Left renal pelvis (tissue), 4 donors: ENCODE data around the gene SIGLEC1. TPM values are rescaled to one million over a fixed set of nuclear protein-coding genes. Genes with fewer than 3 reads are reported as not detected.
A peak's percentile ranks its signal among the peaks of the same experiment; 100 is the strongest.

Experiments used
- DNase-seq, 4 donors: peaks; one replicate each; pipeline ENCODE4 v3.0.0-alpha.2; 2013; ENCODE audit warnings: low read depth in 4 of 4, low spot score in 3 of 4
- polyA plus RNA-seq, 4 donors: library from polyadenylated mRNA; unstranded; fragments of 120-200 nt; gene quantifications; one replicate each; pipeline ENCODE4 v1.2.1, GENCODE V29; 2013; ENCODE audit not compliant: insufficient read length in 4 of 4

Gene SIGLEC1
- polyA plus RNA-seq, 4 donors: 0.73 to 5.8 (median 0.98) TPM

DNA sequence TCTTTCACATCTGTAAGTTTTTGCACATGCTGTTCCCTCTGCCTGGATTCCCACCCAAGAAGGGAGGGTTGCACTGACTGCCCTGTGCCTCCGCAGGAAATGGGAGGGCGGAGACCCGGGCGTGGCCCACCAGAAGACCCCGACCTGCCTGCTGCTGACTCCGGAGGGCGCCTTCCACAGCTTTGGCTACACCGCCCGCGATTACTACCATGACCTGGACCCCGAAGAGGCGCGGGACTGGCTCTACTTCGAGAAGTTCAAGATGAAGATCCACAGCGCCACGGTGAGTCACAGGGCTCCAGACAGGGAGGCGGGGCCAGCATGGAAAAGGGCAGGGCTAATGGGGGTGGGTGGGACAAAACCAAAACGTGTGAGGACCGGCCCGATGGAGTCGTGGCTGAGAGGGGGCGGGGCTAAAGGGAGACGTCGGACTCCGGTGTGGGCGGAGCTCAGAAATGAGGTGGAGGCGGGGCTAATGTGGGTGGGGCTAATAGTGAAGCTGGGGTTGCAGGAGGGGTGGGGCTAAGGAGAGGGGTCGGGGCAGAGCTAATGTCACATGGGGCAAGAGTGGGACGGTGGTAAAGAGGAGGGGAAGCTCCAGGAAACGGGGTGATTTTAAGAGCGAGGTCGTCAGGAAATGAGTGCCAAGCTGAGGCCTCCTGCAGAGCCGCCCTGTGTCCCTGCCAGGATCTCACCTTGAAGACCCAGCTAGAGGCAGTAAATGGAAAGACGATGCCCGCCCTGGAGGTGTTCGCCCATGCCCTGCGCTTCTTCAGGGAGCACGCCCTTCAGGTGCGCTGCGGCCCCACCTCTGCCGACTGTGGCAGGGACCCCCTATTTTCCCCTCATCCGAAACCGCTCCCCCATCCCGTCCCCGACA lies 32.6 kb upstream of the SIGLEC1 start:
- DNase-seq: no peak

DNA sequence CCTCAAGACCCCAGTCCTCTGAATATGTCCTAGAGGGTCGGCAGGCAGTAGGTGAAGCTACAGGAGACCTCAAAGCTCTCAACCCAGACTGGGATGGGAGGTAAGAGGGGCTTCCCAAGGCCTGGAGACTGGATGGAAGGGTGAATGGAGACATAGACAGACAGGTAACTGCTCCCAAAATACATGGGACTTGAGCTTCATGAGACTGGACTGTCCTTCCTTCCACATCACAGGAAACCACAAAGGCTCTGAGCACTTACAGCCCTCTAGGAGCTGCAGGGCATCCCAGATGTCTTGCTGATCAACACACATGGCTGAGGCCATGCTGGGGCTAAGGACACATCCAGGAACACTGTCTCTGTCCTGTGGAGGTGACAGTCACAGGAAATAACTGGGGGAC lies 31.6 kb upstream of the SIGLEC1 start:
- no peak for DNase-seq

DNA sequence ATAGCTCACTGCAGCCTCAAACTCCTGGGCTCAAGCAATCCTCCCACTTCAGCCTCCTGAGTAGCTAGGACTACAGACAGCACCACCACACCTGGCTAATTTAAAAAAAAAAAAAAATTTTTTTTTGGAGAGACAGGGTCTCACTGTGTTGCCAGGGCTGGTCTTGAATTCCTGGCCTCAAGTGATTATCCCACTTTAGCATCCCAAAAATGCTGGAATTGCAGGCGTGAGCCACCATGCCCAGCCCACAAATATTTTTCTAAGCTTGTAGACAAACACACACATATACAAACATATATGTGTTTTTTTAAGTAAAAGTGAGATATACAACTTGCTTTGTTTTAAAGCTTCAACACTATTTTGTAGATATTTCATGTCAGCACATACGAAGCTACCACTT lies 30.9 kb upstream of the SIGLEC1 start:
- DNase-seq: no peak

DNA sequence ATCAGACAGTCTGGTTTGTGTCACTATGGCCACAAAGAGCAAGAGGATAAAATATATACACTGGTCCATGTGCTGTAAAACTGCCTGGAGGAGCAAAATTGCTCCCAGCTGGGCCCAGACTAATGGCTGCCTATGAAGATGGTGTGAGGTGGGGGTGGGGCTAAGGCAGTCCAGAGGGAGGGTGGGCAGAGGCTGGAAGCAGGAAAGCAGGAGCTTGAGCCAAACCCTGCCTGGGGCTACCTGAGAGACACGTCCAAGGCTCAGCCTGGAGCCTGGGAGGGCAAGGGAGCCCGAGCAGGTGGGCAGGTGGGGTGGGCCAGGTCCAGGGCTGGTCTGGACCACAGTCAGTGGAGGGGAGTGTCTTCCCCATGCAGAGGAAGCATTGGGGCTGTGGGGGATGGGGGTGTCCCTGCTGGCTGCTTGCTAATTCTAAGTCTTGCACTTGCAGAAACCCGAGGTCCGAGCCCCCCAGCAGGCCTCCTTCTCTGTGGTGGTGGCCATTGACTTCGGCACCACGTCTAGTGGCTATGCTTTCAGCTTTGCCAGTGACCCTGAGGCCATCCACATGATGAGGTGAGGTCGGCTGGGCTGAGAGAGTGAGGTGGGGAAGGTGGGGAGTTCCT lies 29.5 kb upstream of the SIGLEC1 start:
- no peak for DNase-seq

DNA sequence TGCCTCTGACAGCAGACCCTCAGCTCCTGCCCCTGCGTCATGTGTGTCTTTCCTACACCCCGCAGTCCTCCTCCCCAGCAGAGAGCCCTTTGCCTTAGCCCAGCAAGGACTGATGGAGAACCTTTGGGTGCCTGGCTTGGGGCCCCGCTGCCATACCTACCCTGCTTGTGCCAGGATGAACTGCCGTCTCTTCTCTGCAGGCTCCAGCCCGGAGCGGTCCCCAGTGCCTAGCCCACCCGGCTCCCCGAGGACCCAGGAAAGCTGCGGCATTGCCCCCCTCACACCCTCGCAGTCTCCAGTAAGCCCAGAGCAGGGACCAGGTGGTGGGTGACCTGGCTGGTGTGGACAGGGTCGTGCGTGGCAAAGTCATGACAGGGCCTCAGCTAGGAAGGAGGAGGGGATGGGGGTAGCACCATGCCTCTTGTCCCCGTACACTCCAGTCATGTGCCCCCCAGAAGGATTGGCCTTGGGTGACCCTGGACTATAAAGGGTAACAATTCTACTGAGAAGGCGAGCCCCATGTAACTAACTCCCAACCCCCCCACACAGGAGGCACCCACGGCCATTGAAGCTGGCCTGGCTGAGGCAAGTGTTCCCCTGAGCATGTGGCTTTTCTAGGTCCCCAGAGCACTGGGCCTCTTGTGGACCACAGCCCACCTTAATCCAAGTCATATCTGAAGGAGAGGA lies 28.4 kb upstream of the SIGLEC1 start:
- no peak for DNase-seq

DNA sequence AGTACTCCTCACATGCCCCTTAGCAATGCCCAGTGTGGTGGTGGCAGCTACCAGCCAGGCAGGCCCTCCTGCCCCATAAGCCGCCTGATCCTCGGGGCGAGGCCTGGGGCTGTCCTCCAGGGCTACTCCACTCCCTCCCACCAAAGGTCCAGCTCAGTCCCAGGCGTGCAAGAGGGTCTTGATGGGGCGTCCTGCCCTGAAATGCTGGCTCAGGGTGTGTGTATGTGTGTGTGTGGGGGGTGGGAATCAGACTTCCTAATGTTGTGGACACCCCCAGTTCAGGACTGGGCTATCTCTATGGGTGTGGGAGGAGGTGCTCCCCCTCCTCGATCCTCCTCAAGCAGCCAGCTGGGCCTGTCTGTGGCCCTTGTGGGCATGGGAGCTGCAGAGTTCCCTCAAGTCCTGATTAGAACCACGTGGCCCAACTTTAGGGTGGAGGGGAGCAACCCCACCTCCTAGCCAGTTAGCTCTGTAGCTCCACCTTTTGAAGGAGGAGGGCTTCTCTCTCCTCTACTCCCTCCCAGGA lies 27.6 kb upstream of the SIGLEC1 start:
- DNase-seq: no peak

DNA sequence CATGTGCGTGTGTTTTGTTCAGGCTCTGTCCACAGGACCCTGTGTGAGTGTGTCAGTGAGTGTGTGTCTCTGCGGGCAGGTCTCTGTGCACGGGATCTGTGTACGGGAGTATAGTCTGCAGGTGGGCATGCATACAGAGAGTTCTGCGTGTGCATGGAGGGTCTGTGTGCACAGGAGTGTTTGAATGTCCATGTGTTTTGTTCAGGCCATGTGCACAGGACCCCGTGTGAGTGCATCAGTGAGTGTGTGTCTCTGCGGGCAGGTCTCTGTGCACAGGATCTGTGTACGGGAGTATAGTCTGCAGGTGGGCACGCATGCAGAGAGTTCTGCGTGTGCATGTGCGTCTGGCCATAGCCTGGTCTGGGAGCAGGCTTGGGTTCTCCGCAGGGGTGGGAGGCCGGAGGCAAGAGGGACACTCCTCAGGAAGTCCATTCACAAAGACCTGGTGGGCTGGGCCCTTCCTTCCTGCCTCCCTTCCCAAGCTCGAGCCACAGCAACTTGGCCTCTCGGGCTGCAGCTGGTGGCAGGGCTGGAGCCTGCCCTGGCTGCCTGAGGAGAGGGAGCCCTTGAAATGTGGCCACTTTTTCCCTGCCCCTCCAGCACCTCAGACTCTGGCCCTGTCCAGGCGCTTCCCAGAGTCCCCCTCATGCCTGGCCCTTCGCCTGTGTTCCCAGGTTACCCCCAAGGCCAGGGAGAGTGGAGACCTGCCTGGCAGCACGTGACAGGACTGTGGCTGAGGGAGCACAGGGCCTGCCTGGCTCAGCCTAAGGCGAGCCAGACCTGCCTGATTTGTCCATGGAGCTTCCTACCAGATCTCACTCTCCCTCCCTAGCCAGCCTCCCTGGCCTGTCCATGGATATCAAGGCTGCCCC lies 26.9 kb upstream of the SIGLEC1 start:
- no peak for DNase-seq

DNA sequence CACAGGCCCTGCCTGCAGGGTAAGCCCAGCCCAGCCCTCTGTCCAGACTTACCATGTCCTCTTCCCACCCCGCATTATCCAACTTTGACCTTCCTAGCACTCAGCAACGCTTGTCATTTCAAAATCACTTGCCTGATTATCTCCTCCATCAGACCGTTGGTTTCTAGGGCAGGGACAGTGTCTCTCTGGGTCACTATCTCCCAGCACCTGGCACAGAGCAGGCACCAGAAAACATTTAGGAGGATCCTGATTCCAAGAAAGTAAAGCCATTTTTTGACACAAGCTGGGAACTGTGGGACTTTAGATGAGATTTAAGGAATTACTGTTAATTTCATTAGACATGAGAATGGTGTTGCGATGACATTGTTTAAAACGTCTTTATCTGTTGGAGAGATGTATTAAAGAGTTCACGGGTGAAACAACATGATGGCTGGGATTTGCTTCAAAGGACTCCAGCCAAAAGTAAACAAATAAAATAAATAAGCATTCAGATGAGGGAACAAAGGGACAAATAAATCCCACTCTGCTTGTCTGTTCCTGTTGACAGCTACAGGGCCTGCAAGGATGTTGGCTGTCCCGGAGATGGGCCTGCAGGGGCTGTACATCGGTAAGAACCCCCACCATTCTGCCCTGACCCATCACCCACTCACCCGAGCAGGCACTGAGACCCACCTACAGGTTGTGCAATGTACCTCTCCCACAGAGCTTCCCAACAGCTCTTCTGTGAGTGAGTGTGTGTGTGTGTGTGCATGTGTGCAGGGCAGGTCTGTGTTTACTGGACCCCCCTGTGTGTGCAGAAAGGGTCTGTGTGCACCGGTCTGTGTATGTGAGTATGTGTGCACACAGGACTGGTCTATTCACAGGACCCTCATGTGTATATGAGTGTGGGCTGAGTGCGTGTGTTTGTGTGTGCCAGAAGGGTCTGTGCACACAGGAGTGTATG lies 26.0 kb upstream of the SIGLEC1 start:
- no peak for DNase-seq

DNA sequence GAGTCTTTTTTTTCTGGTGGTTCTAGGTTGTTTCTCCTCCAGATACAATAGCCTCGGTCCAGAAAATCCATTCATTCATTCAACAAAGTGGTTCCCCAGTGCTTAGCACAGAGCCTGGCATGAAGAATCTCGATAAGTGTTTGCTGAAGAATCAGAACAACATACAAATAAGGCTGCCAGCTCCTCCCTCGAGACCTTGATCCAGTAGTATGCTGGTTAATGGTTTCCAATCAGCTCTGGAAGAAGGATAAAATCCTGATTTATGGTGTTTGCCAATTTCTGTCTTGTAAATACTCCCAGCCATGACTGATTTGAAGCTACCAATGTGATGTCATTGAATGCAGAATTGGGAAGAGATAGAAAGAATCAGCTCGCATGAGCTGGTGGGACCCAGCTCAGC lies 23.4 kb upstream of the SIGLEC1 start:
- DNase-seq: no peak

DNA sequence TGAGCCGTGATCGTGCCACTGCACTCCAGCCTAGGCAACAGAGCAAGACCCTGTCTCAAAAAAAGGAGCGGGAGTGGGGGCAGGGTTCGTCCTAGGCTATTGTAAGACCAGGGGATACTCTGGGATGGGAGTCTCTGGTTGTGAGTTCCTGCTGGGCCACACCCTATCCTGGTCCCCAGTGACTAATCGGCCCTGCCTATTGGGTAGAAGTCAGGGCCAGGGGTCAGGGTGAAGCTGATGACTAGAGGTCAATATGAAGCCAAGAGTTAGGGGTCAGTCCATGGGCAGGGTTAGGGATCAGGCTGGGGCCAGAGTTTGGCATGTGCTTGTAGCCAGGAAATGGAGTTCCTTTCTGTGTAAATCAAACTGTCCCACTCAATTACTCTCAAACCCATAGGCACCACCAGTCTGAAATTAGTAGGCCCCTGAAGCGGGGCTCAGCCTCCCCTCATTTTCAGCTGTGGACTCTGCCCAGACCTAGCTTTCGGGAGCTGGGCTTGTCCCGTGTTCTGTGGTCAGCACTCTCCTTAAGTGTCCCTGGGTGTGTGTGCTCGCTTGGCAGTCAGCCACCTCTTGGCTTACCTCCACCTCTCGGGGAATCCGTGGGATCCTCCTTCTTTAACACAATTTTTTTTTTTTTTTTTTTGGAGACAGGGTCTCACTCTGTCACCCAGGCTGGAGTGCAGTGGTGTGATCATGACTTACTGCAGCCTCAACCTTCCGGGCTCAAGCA lies 21.9 kb upstream of the SIGLEC1 start:
- DNase-seq: no peak

DNA sequence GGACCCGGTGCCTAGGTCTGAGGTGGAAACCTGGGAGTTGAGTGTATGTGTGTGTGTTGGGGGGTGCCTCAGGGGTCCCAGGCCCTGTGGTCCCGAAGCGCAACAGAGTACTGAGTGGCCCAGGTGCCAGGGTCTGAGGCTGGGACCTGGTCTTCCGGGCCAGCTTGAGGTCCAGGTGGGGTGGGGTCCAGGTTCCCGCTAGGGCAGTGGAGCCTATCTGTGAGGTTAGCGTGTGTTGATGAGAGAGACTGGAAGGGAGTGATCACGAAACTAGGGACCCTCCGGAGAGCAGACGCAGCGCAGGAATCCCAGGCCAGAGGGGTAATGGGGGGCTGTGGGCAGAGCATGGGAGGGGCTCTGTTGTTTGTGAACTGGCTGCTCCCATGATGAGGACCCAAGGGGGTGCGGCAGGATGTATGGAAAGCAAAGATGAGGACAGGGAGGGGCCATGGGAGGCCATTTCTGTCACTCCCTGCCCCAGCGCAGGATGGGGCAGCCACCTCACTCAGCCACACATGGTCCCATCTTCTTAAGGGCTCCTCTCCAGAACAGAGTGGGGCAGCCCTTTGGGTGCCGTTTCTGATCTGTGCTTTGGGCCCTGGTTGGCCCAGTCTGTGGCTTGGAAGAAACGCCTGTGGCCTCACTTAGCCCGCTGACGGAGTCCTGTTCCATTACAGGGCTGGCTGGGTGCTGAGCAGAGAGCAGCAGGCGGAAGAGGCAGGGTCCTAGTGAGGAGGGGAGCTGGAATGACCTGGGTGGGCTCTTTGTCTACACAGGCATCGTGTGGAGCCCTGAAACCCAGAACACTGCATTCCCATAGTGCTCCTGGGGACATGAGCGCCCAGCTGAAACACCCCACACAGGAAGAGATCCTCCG lies 21.0 kb upstream of the SIGLEC1 start:
- no peak for DNase-seq

DNA sequence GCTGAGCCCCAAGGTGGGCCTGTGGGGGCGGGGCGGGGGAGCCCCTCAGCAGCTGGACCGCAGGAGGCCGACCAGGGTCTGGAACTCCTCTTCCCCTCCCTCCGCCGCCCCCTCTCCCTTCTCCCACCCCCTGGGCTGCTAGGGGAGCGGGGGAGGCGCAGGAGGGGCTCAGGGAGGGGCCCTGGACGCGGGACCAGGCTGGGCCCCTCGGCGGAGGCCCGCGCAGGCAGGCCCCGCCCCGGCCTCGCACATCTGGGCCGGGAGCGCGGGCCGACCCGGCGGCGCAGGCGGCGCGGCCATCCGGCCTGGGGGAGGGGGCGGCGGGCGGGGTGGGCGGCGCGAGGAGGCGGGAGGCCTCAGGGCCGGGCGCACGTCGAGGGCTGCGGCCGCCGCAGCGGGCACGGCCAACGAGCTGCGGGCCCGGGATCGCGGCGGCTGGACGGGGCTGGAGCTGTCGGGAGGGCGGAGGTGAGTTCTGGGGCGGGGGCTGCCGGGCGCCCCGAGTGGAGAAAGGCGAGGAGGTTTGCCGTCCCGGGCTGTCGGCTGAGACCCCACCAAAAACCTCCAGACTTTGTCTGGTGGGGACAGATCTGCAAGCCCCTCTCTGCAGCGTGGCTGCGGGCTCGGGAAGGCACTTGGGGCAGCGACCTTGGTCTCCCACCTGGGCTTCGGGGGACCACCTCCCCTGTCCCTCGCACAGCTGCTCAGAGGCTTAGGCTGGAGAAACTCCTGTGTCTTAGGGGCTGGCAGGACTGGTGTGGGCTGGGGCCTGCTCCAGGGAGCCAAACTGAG lies 20.1 kb upstream of the SIGLEC1 start, which contains the start of gene HSPA12B:
Gene HSPA12B, plus strand, starts transcription at position 359 of the 792 bp plus-strand sequence. CDS start 5,990 bp downstream, outside the sequence.
- DNase-seq: peak in 1 of 4 donors; percentile 49

DNA sequence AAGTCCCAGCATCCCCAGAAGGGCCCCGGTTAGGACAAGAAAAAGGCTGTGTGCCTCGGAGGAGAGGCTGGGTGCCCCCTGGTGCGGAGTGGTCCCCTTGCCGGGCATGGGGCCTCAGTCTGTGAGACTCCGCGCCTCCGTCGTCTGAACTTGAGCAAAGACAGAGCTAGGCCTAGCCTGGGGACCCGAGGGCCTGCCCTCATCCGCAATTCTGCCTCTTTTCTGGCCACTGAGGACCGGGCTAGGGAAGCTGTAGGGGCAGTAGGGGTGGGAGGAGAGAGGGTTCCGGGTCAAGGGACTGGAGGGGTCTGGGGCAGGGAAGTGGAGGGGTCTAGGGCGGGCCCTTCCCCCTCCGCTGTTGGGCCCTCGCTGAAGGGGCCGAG lies 19.5 kb upstream of the SIGLEC1 start:
- DNase-seq: no peak

DNA sequence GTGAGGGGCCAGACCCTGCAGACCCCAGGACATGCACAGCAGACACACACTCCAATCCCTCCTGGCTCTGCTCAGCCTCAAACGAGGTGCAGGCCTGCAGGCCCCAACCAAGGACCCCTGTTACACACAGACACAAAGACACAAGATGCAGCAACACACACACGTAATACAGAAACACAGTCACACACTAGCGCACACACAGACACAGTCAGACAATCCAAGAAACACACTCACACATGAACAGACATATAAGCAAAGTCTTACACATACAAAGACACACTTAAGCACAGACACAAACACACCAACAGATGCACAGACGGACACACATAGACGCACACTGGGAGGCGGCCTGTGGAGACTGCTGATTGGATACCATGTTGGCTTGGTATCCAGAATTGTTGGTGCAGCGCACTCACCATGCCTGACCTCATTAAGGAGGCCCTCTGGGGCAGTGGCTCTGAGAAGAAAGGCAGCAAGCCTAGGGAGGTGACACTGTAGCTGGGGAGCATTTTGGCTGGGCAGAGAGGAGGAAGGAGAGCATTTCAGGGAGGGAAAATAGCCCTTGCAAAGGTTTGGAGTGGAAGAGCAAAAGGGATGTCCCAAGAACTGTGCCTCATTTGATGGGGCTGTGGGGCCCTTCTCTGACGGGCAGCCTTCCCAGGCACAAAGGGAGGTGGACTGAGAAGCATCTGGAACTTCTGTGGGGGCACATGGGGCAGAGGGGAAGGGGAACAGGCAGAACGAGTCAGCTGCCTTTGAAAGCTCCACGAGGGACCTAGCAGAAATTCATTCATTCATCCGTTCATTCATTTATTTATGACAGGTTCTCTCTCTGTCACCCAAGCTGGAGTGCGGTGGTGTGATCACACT lies 18.6 kb upstream of the SIGLEC1 start:
- DNase-seq: no peak

DNA sequence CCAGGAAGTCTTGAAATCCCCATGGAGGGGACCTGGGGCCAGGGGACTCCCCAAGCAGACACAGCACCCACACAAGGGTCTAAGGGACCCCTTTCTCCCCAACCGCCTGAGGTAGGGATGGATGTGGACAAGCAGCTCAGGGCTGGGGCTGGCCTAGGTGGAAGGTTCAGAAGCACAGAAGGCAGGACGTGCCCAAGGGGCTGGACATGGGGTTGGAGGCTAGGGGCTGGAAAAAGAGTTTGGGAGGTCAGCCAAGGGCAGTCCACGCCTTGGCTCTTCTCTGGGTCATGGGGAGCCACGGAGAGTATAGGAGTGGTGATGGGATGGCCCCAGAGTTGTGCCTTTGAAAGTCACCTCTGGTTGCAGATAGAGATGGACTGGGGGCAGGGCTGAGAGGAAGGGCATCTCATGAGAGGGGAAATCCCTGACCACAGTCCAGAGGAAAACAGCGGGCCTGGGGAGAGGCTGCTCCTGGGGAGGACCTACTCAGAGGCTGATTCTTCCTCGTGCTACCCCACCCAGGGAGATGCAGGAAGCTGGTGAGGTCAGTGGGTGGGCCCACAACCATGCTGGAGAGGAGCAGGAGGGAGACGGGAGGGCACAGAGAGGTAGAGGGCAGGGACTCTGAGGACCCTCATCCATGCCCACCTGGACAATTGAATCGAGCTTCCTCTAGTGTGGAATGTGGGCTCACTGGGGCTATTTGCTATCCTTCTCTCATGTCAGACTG lies 17.6 kb upstream of the SIGLEC1 start:
- no peak for DNase-seq
